Frontal cortex (tissue), 4 donors: ENCODE measurements around the gene CNDP1. TPM values are rescaled to one million over a fixed set of nuclear protein-coding genes. Genes with fewer than 3 reads are reported as not detected.

Source experiments
- DNase-seq, 2 donors: peaks; one replicate each; pipeline ENCODE4 v3.0.0; 2012; ENCODE audit warnings: low spot score in 2 of 2
- FAIRE-seq: peaks from 2 replicates; lab custom pipeline; 2012; peaks lifted over from hg19 to GRCh38; lab: Jason Lieb, UNC
- total RNA-seq: library from RNA; depleted of rRNA; stranded (reverse); fragments of >200 nt; gene quantifications from one replicate; pipeline ENCODE4 v1.2.3, GENCODE V29; 2014
- donor health status: control.
- donor health status: control.
- donor health status: control.

CNDP1 gene
- total RNA-seq, 1 donor from 2014 or later = under 0.01 TPM

DNA sequence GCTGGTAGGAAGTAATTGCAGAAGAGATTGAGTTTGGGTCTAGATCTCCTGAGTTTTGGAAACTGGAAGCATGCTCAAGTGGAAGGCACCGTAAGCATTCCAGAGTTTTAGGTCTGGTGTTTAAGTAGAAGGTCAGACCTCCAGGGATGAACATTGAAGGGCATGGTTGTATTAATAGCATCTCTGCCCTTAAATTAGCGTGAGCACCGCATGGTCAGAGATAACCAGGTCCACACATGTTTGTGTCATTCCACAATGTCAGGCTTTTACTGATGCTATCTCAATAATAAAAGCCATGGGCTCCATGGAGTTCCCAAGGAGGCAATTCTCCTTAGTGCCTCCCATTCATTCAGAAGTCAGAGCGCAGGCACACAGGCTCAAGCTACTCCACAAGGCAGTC is 35.1 kb downstream of the CNDP1 start:
- no peak for FAIRE-seq
- DNase-seq = no peak

DNA sequence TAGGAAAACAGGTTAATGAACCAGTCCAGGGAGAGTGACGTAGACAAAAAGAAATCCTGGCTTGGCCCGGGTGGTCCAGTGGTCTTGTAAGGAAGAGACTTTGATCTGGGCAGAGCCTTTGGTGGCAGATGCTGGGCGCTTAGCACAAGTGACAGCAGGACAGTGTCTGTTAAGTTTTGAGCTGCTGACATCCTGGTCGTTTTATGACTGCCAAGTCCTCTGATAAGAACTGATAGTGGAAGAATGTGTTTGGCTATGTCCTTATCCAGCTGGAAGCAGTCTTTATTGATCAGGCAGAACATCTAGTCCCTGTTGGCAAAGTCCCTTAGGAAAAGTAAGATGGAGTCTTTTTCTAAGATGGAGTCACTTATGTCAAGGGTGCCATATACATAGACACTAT is 36.0 kb downstream of the CNDP1 start:
- FAIRE-seq = no peak
- no peak for DNase-seq

- no peak for DNase-seq
- FAIRE-seq = no peak
These were observed 37.8 kb downstream of the CNDP1 start for GRCh38 chr18:74571895-74572680.

DNA sequence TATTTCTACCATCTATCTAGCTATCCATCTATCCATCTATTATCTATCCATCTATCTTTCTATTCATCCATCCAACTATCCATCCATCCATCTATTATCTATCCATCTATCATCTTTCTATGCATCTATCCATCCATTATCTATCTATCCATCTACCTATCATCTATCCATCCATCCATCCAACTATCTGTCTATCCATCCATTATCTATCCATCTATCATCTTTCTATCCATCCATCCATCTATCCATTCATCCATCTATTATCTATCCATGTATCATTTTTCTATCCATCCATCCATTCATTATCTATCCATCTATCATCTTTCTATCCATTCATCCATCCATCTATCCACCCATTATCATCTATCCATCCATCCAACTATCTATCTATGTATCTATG is 38.8 kb downstream of the CNDP1 start:
- DNase-seq (no peak), FAIRE-seq (no peak)

GRCh38 chr18:74574916-74575315 is 40.6 kb downstream of the CNDP1 start:
- no peak for DNase-seq
- FAIRE-seq = no peak

DNA sequence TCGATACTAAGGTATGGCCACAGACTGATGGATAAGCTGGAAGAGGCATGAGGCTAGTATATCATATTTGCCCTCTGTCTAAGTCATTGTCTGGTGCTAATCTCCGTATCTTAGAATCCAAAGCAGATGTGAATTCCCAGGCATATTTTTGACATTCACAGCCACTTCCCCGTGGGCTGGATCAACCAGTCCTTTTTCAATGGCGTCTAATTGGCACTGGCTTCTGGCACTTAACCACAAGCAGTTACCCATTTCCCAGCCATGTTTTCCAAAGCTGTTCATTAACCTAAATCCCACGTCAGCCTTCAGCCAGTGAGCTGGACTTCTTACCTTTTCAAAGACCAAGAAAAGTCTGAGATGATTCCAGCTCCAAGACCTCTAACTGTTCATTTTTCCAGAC is 42.7 kb downstream of the CNDP1 start:
- FAIRE-seq (no peak), DNase-seq (no peak)

- FAIRE-seq = no peak
- DNase-seq = no peak
These were observed 45.3 kb downstream of the CNDP1 start for GRCh38 chr18:74579496-74580065.

- no peak for FAIRE-seq
- DNase-seq = no peak
These were observed 48.3 kb downstream of the CNDP1 start for GRCh38 chr18:74582642-74583041.

- no peak for FAIRE-seq
- no peak for DNase-seq
These were observed 53.1 kb downstream of the CNDP1 start for GRCh38 chr18:74587441-74587840.

DNA sequence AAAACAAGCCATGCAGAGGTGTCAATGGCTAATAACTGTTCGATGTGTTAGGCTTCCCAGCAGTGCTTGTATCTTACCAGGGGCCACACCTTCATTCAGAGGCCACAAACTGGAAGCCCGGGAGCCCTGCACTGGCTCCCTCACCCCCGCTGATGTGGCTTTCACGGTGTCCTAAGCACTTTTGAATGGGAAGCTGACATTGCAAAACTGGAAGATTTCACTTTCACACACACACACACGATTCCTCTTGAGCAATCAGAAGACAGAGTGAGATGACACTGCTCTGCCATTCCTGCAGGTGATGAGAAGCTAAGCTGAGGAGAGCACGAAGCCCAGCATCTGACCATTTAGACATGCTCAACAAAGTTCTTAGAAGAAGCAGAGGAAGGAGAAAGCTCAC is 54.7 kb downstream of the CNDP1 start:
- no peak for DNase-seq
- FAIRE-seq = no peak

DNA sequence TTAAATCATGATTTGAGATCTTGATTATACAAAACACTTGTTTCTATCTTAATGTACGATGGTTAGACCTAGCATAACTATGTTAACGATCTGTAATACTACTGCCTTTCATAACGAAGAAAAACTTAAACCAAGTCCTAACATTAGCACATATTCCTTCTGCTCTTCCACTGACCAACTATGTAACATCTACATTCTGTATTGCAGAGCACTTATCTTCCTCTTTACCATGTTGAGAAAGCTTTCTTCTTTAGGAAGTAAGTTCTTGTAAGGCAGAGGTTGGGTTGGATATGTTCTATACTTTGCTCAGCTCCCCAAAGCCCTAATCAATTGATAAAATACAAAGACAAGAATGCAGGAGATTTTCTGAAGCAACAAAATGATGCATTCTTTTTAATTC is 55.5 kb downstream of the CNDP1 start:
- DNase-seq (no peak), FAIRE-seq (no peak)

- DNase-seq (no peak), FAIRE-seq (no peak)
These were observed 56.4 kb downstream of the CNDP1 start for GRCh38 chr18:74590671-74591070.

DNA sequence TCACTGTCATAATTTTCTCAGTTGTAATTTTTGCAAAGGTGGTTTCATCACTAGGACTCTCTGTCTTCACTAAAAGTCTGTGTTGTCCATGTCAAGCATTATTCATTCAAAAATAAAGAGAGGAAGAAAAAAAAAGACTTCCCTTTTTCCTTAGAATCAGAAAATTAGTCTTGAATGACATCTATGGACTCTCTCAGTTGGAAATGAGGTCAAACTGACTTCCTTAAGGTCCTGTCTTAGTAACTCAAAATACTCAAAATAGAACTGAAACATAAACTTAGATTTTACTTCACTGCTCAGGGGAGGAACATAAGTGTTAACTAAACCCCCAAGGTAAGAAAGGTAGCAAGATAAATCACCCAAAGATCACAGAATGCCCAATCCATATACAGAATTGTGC is 61.1 kb downstream of the CNDP1 start:
- FAIRE-seq (no peak), DNase-seq (no peak)

- DNase-seq (peak; percentile 69 to 70), FAIRE-seq (no peak)
These were observed 62.8 kb downstream of the CNDP1 start for GRCh38 chr18:74597034-74597661.

DNA sequence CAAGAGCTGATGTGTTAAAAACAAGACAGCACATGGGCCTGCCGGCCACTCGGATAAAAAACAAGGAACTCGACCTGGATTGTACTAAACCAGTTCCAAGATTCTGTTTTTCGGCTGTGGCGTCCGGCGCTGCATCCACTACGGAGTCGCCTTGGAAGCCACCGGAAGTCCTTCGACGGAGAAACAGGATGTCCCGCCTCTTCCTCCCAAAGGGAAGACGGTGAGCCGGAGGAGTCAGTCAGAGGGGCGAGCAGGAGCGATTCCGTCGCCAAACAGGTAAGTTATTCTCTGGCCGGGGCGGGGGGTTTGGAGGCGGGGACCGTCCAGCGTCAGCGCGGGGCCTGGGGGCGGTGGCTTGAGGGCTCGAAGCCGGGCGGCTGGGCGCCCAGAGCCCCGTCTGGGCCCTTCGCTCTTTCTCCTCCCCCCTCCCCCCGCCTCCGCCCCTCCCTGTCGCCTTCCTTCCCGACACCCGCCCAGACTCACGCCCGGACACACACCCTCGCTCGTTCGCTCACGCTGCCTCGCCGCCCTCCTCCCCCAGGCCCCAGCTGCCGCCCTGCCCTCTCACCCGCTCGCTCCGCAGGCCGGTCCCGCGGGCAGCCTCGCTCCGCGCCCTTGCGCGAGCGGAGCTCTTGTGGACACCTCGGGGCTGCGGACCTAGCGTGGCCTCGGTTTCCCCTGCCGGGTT is 63.5 kb downstream of the CNDP1 start, which contains the start of gene ZNF407:
Gene ZNF407 (plus strand): TSS at position 209 of the 688 bp plus-strand sequence. CDS start 33,150 bp downstream, outside the sequence.
- no peak for FAIRE-seq
- DNase-seq = peak; percentile 89 to 93

DNA sequence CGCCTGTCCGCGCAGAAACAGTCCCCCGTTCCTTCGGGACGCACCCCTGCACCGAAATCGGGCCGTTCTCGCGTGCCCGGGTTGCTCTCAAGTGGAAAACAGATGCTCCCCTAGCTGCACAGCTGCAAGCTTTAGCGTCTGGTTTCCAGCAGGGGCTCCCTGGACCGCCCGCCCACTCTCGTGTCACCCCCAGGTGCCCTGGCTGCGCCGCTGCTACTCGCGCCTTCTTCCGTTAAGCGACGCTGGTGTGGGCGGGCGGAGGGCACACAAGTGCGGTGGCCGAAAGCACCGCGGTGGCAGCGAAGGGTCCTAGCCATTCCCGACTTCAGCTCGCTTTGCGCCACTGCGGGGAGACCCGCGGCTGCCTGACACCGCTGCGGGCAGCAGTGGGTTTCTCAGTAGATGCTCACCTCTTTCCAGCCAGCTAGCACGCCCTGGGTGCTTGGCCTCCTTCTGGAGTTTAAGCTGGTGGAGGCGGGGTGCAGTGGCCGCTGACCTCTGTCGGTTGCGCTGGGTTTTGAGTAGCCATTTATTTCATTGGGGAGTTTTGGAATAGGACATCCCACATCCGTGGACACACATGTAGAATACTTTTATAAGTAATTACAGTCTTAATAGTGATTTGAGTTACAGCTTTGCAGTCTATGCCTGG is 64.2 kb downstream of the CNDP1 start:
- FAIRE-seq (no peak), DNase-seq (peak in 1 of 2 donors; percentile 44)

DNA sequence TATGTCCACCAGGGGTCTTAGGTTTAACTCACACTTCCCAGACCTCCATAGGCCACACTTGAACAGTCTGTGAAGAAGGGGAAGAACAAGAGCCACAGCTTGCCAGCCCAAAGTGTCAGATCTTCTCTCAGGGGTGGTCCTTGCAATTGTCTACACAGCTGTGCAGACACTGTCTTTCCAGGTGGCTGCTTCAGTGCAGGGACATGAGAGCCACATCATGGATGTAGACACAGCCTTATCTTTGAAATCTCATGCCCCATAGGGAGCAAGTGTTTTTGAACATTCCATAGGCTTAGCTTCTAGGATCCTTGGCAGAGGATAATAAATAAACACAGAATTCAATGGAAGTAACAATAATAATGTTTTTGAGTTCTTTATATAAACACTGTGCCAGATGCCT is 70.1 kb downstream of the CNDP1 start:
- no peak for FAIRE-seq

DNA sequence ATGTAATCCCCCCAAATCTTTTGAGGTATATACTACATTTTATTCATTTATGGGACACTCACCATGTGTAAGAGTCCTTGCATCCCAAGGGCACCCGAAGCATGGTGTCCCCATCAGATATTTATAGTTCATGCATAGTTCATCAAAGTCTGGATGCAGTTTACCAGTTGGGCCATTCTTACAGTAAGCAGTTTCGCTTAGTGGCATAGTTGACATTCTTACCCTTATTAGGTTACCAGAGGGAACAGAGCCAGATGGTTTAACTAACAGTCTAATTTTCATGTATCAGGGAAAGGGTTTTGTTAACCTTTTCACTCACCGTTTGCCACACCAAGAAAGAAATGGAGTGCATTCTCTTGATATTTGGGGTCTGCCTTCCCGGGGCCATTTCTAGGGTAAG is 70.5 kb downstream of the CNDP1 start:
- no peak for FAIRE-seq
- DNase-seq = no peak

More for the DNA sequence above, 70.1 kb downstream of the CNDP1 start:
- DNase-seq = no peak

- FAIRE-seq = no peak
- no peak for DNase-seq
These were observed 74.4 kb downstream of the CNDP1 start for GRCh38 chr18:74608681-74609080.

DNA sequence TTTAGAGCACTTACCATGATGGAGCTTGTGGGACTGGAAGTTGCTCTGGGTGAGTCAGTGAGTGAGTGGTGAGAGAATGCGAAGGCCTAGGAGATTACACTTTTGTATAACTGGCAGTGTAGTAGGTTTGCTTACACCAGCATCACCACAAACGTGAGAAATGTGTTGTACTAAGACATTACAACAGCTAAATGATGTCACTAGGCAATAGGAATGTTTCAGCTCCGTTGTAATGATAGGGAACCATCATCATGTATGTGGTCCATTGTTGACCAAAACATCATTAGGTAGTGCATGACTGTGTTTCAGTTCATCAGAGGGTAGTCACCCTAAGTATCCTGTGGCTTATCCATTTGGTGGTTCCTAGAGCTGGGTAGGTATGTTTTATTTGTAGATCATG is 75.2 kb downstream of the CNDP1 start:
- DNase-seq (no peak), FAIRE-seq (no peak)
